Measurements from ENCODE around the gene UBR3.
"Not testable (repeated sequence)": the region's sequence is repeated elsewhere in the genome, so short reads cannot be mapped to it uniquely, and the experiment has no call there.

Gene UBR3

DNA sequence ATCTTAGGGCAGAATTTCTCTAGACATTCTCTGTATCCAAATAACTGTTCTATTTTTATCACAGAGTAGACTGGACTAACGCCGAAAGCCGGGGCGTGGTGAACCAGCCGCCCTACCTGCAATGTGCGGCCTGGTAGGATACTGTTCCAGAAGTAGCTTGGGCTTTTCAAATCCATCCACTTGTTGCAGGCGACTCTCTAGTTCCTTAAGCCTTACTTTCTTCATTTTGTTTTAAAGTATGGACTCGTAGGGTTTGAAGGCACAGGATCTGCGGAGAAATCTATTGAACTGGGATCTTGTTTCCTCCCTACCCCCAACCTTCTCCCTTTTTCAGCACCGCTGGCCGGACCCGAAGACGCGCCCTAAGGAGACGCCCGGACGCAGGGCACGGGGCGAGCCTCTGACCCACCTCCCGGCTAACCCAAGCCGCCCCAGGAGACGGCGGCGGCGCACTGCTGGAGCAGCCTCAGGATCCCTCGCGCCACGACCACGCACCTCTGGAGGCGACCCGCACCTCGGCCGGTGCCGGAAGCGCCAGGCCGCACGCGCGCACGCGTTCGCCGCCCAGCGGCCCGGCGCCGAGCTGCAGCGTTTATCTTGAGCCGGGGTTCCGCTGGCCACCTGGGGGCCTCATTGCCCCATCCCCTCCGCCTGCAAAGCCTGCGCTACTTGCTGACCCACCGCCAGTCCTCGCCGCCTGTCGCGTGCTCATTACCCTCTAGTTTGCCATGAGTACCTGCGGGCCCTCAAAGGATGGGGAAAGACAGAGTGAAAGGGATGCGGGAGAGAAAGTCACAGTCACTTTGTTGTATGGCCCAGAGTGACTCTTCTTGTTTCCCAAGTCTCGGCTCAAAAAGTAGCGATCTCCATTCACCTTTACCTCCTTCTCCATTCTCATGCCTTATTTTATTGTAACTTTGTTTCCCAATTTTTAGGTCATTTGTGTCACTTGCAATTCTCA is 2.6 kb upstream of the UBR3 start, which contains the start of gene METTL5:
TSS of gene METTL5 (minus strand) at position 533 of the 961 bp plus-strand sequence. CDS start at position 225, 308 bp downstream.
- TF ChIP-seq CTCF (conservative IDR thresholded peaks at IDR 0.05): peak; percentile 99
- TF ChIP-seq ZFX (IDR thresholded peaks at IDR 0.05): peak; percentile 89
- H3K27ac ChIP-seq: peak within 1 kb of the TSS; percentile 74

DNA sequence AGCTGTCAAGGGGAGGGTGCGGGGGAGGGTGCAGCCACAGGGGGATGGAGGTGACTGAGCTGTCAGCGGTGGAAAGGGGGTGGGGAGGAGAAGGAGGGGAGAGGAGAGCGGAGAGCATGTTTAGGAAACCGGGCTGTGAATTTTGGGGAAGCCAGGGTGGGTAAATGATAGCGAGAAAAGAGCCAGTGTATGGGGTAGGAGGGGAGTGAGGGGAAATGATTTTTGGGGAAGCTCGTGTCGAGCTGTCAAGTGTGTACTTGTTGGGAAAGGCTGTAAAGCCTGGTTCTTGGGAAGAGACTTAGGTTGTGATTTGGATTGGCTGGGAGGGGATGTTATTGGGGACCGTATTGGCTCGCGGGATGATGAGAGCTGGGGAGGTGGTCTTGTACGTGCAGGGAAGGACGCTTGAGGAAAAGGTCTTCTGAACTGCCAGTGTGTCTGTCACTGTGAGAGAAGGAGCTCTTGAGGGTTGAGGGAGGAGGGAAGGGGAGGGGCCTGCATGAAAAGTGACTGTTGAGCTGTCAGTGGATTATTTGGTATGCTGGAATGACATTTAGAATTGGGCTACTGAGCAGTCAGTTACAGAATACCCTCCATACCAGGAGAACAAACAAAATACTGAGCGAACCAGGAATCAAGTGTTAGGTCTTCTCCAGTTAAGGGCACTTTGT is 1.0 kb downstream of the UBR3 start:
- no peak for TF ChIP-seq CTCF (conservative IDR thresholded peaks at IDR 0.05)
- TF ChIP-seq ZFX (IDR thresholded peaks at IDR 0.05): no peak
- peak overlapping the region; percentile 87 for H3K27ac ChIP-seq

DNA sequence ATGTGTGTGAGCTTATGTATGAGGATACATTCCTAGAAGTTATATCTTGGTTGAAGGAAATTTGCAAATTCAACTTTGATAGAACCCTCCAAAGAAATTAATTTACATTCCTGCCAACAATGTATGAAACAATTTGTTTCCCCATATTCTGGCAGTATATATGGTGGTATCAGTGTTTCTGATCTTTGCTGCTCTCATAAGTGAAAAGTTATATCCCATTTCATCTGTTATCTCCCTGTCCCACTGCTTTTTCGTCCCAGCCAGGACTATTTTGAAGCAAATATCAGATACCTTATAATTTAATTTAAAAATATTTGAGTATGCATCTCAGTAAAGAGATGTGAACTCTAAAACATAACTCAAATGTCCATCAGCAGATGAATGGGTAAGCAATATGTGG is 7.1 kb downstream of the UBR3 start:
- H3K27ac ChIP-seq: no peak overlapping the region
- TF ChIP-seq ZFX (IDR thresholded peaks at IDR 0.05): no peak
- no peak for TF ChIP-seq CTCF (conservative IDR thresholded peaks at IDR 0.05)

- TF ChIP-seq ZFX (IDR thresholded peaks at IDR 0.05) (no peak), CTCF (conservative IDR thresholded peaks at IDR 0.05) (no peak)
These were observed 11.7 kb downstream of the UBR3 start for GRCh38 chr2:169838743-169839489.

GRCh38 chr2:169839954-169840746 is 12.9 kb downstream of the UBR3 start:
- no peak overlapping the region for H3K27ac ChIP-seq
- TF ChIP-seq CTCF (conservative IDR thresholded peaks at IDR 0.05) (no peak), ZFX (IDR thresholded peaks at IDR 0.05) (no peak)

More at GRCh38 chr2:169838743-169839489, 11.7 kb downstream of the UBR3 start:
- H3K27ac ChIP-seq: no peak overlapping the region

DNA sequence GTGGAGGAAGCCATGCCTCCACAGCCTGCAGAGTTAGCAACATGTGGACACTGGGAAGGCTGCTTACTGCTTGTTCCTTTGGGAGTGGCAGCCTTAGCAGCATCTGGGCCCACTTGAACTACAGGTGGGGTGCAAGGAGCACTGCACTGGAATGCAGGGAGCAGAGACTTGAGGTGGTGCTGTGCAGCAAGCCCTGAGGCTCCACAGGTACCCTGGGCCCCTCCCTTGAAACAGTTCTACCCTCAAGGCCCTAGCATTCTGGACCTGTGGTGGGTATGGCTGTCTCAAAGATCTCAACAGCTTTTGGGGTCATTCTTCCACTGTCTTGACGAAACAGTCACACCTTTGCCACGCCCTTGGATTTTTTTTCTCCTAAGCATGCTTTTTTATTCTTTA is 13.5 kb downstream of the UBR3 start:
- TF ChIP-seq ZFX (IDR thresholded peaks at IDR 0.05) (no peak), CTCF (conservative IDR thresholded peaks at IDR 0.05) (no peak)
- H3K27ac ChIP-seq: no peak overlapping the region

- H3K27ac ChIP-seq: not testable (repeated sequence)
These were observed 14.4 kb downstream of the UBR3 start for GRCh38 chr2:169841625-169842024.

Measured in C4-2B (cell line).